NCI-H1105 (cell line): ENCODE results near the gene BAIAP2.

Experiments used
- DNase-seq: peaks from one replicate; lab custom pipeline; 2025; lab: John Stamatoyannopoulos, UW

Gene BAIAP2, protein sequence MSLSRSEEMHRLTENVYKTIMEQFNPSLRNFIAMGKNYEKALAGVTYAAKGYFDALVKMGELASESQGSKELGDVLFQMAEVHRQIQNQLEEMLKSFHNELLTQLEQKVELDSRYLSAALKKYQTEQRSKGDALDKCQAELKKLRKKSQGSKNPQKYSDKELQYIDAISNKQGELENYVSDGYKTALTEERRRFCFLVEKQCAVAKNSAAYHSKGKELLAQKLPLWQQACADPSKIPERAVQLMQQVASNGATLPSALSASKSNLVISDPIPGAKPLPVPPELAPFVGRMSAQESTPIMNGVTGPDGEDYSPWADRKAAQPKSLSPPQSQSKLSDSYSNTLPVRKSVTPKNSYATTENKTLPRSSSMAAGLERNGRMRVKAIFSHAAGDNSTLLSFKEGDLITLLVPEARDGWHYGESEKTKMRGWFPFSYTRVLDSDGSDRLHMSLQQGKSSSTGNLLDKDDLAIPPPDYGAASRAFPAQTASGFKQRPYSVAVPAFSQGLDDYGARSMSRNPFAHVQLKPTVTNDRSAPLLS

DNA sequence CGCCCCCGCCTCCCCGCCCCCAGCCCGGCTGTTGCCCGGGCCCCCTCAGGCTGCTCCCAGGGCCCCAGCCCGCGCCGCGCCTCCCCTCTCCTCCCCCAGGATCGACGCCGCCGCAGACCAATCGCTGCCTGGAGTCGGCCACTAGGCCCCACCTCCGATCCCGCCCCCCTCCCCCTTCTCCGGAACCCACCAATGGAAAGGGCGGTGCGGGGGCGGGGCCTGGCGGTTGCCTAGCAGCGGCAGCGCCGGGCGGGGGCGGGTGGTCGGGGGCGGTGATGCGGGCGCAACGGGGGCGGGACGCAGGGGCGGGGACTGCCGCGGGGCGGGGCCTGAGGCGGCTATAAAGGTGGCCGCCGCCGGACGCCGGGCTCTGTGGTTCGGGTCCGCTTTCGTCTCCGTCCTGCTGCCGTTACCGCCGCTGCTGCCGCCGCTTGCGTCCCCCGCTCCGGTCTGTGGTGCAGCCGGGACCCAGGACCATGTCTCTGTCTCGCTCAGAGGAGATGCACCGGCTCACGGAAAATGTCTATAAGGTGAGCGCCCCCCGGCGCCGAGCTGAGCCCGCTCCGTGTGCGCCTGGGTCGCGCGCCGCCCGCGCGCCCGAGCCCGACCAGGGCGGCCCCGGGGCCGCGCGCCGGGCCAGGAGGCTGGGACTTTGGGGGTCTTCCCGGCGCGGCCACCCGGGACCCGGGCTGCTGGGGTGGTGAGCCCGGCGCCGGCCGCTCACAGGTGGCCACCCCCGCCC is at the start of gene BAIAP2:
Gene BAIAP2, plus strand, starts transcription at position 373 of the 742 bp plus-strand sequence. Its CDS starts 104 bp downstream, at position 477.
- DNase-seq: peak; percentile 88

DNA sequence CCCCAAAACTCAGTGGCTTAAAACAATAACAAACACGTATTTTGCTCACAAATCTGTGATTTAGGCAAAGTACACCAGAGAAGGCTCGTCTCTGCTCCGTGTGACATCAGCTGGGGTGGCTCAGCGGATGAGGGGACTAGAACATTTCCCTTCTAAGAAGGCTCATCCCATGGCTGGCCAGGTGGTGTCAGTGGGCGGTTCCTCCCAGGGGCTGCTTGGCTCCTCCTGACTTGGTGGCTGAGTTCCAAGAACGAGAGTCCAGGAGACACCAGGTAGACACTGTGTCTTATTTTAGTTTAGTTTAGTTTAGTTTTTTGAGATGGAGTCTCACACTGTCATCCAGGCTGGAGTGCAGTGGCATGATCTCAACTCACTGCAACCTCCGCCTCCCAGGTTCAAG is 48.9 kb upstream of the BAIAP2 start:
- no peak for DNase-seq

DNA sequence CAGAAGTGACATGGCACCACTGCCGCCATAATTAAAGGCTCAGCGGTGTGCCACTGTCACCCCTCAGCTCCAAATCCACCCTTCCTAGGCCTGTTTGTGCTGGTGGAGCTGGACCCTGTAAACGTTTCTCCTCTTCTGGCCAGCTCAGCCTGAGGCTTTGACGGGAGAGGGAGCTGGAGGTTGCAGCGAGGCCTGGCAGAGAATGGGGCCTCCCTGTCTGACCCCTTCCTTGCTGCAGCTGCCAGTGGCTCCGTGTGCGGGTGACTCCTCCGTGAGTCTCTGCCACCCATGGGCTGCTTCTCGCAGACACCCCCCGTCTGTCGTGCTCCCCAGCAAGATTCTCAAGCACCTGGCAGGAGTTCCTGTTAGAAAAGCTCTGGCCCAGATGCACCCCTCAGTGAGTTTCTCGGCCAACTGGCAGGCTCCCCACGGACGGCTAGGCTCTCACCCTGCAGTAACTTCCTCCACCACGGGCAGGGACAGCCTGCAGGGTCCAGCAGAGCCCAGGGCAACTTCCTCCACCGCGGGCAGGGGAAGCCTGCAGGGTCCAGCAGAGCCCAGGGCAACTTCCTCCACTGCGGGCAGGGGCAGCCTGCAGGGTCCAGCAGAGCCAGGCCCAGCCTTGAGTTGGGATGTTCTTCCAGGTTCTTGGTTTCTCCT is 48.0 kb upstream of the BAIAP2 start:
- DNase-seq: no peak

- DNase-seq: no peak
Observed at GRCh38 chr17:80987941-80988461, 47.0 kb upstream of the BAIAP2 start.

DNA sequence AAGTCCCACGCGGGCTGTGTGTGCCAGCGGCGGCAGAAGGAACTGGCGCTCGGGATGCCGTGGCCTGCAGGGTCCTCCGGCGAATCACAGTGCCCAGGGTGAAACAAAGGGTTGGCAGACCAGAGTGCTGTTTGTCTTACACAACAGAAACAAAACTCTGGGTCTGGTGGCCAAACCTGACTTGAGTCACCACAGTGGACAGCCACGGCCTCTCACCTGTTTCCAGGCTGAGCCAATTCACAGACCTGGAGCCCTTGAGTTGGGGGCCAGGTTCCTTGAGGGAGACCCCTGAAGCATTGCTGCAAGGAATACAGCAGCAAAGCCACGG is 45.4 kb upstream of the BAIAP2 start:
- no peak for DNase-seq

GRCh38 chr17:80990921-80991644 is 43.9 kb upstream of the BAIAP2 start:
- DNase-seq: no peak

GRCh38 chr17:80991645-80992076 is 43.3 kb upstream of the BAIAP2 start, which contains the start of gene CHMP6:
Gene CHMP6 (plus strand): TSS chr17:80991841. CDS start chr17:80991919, 78 bp downstream.
- peak; percentile 39 for DNase-seq

GRCh38 chr17:80992077-80992947 is 42.6 kb upstream of the BAIAP2 start:
- DNase-seq: no peak

DNA sequence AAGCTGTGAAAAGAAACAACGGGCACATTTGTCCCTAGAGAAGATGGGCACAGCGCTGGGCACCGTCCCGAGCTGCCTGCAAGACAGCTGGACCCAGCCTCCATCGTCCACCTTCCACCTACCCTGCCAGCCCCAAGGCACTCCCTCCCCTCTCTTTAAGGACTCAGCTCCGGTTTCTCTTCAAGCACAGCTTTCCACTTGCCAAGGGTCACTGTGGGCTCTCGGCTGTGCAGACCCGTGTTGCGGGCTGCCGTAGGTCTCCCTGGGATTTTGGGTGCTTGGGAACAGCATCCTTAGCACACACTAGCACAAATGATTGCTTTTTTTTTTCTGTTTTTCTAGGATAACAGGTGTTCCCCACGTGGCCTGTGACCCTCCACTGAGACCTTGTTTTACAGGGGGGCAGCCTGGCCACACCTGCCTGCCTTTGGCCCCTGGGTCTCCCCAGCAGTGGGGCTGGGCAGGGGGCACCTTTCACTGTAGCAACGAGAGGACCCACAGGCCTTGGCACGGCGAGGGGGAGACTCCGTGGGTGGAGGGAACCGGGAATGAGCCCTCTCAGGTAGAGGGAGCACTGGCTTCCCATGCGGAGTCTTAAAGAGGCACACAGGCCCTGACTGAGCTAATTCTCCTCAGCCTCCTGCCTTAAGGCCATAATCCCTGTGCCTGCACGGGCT is 41.9 kb upstream of the BAIAP2 start:
- DNase-seq: no peak

DNA sequence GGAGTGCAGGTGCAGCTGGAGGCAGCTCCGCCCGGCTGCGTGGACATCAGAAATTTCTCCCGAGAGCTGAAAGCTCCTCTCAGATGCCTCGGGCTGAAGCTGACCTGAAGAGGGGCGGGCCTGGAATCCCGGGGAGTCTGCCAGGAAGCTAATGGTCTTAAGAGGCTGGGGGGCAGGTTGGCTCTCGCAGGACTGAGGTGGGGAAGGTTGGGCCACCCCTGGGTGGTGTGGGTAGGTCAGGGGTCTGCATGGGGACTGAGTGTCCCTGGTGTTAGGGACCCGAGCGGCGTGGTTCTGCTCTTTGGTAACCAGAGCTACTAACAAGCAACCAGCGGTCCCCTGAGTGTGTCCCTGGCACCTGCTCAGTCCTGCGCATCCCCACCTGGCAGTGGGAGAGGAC is 39.8 kb upstream of the BAIAP2 start:
- no peak for DNase-seq

DNA sequence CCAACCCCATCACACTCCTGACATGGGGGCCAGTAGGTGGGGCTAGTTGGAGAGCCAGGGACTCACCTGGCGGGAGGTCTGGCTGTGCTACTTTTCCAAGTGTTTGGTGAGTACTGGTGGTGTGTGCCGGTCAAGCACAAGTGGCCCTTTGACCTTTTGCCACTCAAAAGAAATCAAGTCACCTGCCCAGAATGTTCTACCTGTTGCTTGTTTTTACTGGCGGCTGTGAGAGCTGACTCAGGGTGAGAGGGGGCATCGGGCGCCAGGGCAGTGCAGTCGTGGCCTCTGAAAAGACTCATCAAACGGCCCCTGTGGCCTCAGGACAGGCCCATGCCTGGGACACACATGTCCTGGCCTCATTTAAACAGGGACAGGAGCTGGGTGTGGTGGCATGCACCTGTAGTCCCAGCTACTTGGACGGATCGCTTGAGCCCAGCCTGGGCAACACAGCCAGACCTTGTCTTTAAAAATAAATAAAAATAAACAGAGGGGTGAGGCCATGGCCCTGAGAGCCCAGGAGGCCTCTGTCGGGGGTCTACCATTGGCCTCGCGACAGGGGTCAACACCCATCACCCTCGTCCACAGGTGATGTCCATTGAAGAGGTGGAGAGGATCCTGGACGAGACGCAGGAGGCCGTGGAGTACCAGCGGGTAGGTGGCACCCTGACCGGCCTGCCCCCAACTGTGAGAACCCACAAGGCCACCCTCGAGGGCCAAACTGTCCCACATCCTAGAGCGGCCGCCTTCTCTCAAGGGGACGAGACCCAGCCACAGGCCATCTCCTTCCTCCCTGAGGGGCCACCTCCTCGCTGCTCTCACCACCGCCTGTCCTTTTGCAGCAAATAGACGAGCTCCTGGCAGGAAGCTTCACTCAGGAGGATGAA is 38.3 kb upstream of the BAIAP2 start:
- no peak for DNase-seq

GRCh38 chr17:80997424-80998117 is 37.4 kb upstream of the BAIAP2 start:
- no peak for DNase-seq

GRCh38 chr17:80998118-80998747 is 36.7 kb upstream of the BAIAP2 start:
- no peak for DNase-seq

GRCh38 chr17:80998748-80999535 is 36.0 kb upstream of the BAIAP2 start:
- no peak for DNase-seq

- DNase-seq: no peak
Observed at GRCh38 chr17:80999536-81000333, 35.2 kb upstream of the BAIAP2 start.

- DNase-seq: no peak
Observed at GRCh38 chr17:81000334-81000630, 34.7 kb upstream of the BAIAP2 start.
